Stomach smooth muscle (tissue), 2 donors: Measurements from ENCODE around the gene TXNDC12.
"Not testable (repeated sequence)": the region's sequence is repeated elsewhere in the genome, so short reads cannot be mapped to it uniquely, and the experiment has no call there.

ENCODE experiments used
- H3K27ac ChIP-seq: one replicate; pipeline ENCODE4 v1.7.0; 2013; ENCODE audit warnings: mild to moderate bottlenecking, low read length, inconsistent platforms
- H3K27me3 ChIP-seq, 2 donors: one replicate each; pipeline ENCODE4 v1.7.0; 2013; ENCODE audit warnings: low read length in 2 of 2; ENCODE audit not compliant: insufficient read depth in 2 of 2, control insufficient read depth in 1 of 2
- H3K36me3 ChIP-seq, 2 donors: one replicate each; pipeline ENCODE4 v1.7.0; 2013; ENCODE audit warnings: low read length in 2 of 2; ENCODE audit not compliant: control insufficient read depth in 2 of 2, insufficient read depth in 2 of 2
- H3K4me1 ChIP-seq: one replicate; pipeline ENCODE4 v1.7.0; 2013; ENCODE audit warnings: low read length; ENCODE audit not compliant: control insufficient read depth, insufficient read depth
- H3K4me3 ChIP-seq, 2 donors: one replicate each; pipeline ENCODE4 v1.7.0; 2013; ENCODE audit warnings: low read length in 2 of 2
- H3K9ac ChIP-seq, 2 donors: one replicate each; pipeline ENCODE4 v1.7.0; 2013; ENCODE audit warnings: low read length in 2 of 2, mild to moderate bottlenecking in 1 of 2
- H3K9me3 ChIP-seq, 2 donors: one replicate each; pipeline ENCODE4 v1.7.0; 2013; ENCODE audit warnings: low read length in 2 of 2; ENCODE audit not compliant: control insufficient read depth in 2 of 2
- donor health status: healthy.
- donor health status: Pancreatic carcinoma.

The TXNDC12 gene

DNA sequence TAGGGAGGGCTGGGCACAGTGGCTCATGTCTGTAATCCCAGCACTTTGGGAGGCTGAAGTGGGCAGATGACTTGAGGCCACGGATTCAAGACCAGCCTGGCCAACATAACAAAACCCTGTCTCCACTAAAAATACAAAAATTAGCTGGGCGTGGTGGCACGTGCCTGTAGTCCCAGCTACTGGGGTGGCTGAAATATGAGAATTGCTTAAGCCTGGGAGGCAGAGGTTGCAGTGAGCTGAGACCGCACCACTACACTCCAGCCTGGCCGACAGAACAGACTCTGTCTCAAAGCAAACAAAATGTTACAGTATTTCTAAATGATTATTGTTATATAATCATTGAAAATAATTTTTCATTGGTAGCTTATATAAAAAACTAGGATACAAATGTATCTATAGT, 26.2 kb downstream of the TXNDC12 start:
- H3K36me3 ChIP-seq, H3K9ac ChIP-seq, H3K27me3 ChIP-seq, H3K9me3 ChIP-seq, H3K27ac ChIP-seq, H3K4me3 ChIP-seq: not testable (repeated sequence)
- H3K4me1 ChIP-seq = peaks cover 12% of the 10 kb centered on the region

DNA sequence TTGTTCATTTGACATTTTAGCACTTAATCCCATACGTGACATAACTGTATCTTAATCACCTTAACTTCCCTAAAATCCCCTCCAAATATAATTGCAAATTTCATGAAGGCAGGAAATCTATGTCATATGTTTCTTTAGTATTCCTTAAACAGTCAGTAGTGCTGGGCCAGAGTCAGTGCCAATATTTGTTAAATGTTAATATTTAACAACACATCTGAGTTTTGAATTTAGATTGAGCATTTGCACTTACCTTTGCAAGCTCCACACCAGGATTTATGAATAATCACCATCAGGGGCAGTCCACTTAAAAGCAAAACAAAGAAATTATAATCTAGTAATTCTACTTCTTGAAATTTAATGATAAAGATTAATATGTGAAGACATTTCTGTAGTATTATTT, 26.7 kb downstream of the TXNDC12 start:
- Histone ChIP-seq H3K4me1 (peaks cover 12% of the 10 kb centered on the region), H3K9ac (no peak overlapping the region), H3K9me3 (no peaks in the 10 kb centered on the region), H3K36me3 (peaks cover 7 to 14% of the 10 kb centered on the region in 2 donors), H3K27ac (no peak overlapping the region), H3K27me3 (no peaks in the 10 kb centered on the region), H3K4me3 (no peak overlapping the region)

GRCh38 chr1:52026278-52026677, 28.7 kb downstream of the TXNDC12 start:
- Histone ChIP-seq H3K9me3 (no peaks in the 10 kb centered on the region), H3K27ac (no peak overlapping the region), H3K4me3 (no peak overlapping the region), H3K4me1 (peaks cover under 1% of the 10 kb centered on the region), H3K27me3 (no peaks in the 10 kb centered on the region), H3K9ac (no peak overlapping the region), H3K36me3 (peaks cover 21 to 29% of the 10 kb centered on the region in 2 donors)

DNA sequence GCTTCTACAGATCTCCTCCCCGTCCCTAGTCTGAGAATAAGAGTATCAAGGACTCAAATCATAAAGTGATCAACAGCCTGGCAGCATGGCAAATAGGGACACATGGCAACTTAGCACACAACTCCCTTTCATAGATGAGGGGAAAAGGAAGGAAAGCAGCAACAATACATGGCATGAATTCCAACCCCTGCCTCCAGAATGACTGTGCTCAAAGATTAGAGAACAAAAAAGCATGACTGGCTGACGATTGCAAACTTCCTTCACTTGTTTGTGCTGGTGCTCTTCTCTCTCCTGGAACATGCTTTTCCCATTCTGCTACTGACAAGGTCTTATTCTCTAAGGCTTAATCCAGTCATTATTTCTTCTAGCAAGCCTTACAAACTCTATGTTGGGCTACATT, 32.9 kb downstream of the TXNDC12 start:
- H3K4me3 ChIP-seq = no peak overlapping the region
- H3K27me3 ChIP-seq = no peaks in the 10 kb centered on the region
- H3K4me1 ChIP-seq = no peaks in the 10 kb centered on the region
- peaks cover 29 to 32% of the 10 kb centered on the region in 2 donors for H3K36me3 ChIP-seq
- H3K27ac ChIP-seq = no peak overlapping the region
- no peak overlapping the region for H3K9ac ChIP-seq
- no peaks in the 10 kb centered on the region for H3K9me3 ChIP-seq

DNA sequence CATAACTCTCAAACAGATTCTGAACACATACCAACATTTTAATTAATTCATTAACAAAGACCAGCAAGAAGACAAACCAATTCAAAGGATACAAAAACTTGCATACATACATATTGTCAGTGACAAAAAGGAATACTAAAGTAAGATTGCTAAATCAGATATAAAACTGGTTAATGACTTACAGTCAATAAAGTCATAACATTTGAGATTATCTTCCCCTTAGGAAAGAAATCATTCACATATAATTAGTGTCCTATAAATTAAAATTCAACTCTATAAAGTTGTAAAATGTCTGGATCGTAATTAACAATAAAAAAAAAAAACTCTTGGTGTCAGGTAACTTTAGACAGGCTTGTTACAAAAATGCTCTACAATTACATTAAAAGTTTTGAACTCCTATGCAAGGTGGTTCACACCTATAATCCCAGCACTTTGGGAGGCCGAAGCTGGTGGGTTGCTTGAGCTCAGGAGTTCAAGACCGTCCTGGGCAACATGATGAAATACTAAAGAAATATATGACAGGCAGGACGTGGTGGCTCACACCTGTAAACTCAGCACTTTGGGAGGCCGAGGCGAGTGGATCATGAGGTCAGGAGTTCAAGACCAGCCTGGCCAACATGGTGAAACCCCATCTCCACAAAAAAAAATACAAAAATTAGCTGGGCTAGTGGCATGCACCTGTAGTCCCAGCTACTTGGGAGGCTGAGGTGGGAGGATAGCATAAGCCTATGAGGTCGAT, 46.8 kb downstream of the TXNDC12 start:
- H3K27me3 ChIP-seq = peaks cover 5 to 6% of the 10 kb centered on the region in 2 donors
- no peak overlapping the region for H3K4me3 ChIP-seq
- H3K9ac ChIP-seq = no peak overlapping the region
- H3K9me3 ChIP-seq = no peaks in the 10 kb centered on the region
- H3K36me3 ChIP-seq = no peaks in the 10 kb centered on the region
- no peaks in the 10 kb centered on the region for H3K4me1 ChIP-seq
- H3K27ac ChIP-seq = no peak overlapping the region

DNA sequence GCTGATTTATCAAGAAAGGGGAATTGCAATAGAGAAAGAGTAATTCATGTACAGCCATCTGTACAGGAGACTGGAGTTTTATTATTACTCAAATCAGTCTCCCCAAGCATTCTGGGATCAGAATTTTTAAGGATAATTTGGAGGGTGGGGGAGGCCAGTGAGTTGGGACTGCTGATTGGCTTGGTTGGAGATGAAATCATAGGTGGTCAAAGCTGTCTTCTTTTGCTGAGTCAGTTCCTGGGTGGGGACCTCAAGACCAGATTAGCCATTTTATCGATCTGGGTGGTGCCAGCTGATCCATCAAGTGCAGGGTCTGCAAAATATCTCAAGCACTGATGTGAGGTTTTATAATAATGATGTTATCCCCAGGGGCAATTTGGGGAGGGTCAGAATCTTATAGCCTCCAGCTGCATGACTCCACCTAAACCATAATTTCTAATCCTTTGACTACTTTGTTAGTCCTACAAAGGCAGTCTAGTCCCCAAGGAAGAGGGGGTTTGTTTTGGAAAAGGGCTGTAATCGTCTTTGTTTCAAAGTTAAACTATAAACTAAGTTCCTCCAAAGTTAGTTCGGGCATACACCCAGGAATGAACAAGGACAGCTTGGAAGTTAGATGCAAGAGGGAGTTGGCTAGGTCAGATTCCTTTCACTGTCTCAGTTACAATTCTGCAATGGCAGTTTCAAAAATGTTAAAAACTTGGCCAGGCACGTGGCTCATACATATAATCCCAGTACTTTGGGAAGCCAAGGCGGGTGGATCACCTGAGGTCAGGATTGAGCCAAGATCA, 47.6 kb downstream of the TXNDC12 start:
- no peak overlapping the region for H3K4me3 ChIP-seq
- peaks cover 5 to 6% of the 10 kb centered on the region in 2 donors for H3K27me3 ChIP-seq
- no peaks in the 10 kb centered on the region for H3K36me3 ChIP-seq
- H3K4me1 ChIP-seq = no peaks in the 10 kb centered on the region
- H3K27ac ChIP-seq = no peak overlapping the region
- H3K9me3 ChIP-seq = no peaks in the 10 kb centered on the region
- H3K9ac ChIP-seq = no peak overlapping the region

- not testable (repeated sequence) for H3K27me3 ChIP-seq, H3K36me3 ChIP-seq, H3K4me3 ChIP-seq, H3K4me1 ChIP-seq, H3K9ac ChIP-seq, H3K27ac ChIP-seq, H3K9me3 ChIP-seq
Measured at GRCh38 chr1:52006081-52006553, 48.9 kb downstream of the TXNDC12 start.

- H3K27ac ChIP-seq = not testable (repeated sequence)
Measured at GRCh38 chr1:52005548-52005947, 49.4 kb downstream of the TXNDC12 start.

DNA sequence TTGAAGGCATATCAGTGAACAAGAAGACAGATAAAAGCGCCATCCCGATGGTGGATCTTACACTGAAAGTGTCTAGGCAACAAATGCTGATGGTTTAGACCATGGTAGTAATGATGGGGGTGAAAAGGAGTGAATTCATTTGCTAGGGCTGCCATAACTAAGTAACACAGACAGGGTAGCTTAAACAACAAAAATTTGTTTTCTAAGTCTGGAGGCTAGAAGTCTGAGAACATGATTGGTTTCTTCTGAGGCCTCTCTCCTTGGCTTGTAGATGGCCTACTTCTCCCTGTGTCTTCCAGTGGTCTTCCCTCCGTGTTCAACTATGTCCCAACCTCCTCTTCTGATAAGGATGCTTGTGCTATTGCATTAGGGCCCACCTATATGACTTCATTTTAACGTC, 51.1 kb downstream of the TXNDC12 start:
- H3K9ac ChIP-seq = no peak overlapping the region
- H3K27me3 ChIP-seq = peaks cover 4 to 5% of the 10 kb centered on the region in 2 donors
- no peak overlapping the region for H3K27ac ChIP-seq
- no peaks in the 10 kb centered on the region for H3K36me3 ChIP-seq
- H3K9me3 ChIP-seq = no peaks in the 10 kb centered on the region
- H3K4me1 ChIP-seq = no peaks in the 10 kb centered on the region
- H3K4me3 ChIP-seq = no peak overlapping the region

More at GRCh38 chr1:52005548-52005947, 49.4 kb downstream of the TXNDC12 start:
- not testable (repeated sequence) for H3K36me3 ChIP-seq, H3K9me3 ChIP-seq, H3K4me3 ChIP-seq, H3K9ac ChIP-seq, H3K27me3 ChIP-seq, H3K4me1 ChIP-seq

DNA sequence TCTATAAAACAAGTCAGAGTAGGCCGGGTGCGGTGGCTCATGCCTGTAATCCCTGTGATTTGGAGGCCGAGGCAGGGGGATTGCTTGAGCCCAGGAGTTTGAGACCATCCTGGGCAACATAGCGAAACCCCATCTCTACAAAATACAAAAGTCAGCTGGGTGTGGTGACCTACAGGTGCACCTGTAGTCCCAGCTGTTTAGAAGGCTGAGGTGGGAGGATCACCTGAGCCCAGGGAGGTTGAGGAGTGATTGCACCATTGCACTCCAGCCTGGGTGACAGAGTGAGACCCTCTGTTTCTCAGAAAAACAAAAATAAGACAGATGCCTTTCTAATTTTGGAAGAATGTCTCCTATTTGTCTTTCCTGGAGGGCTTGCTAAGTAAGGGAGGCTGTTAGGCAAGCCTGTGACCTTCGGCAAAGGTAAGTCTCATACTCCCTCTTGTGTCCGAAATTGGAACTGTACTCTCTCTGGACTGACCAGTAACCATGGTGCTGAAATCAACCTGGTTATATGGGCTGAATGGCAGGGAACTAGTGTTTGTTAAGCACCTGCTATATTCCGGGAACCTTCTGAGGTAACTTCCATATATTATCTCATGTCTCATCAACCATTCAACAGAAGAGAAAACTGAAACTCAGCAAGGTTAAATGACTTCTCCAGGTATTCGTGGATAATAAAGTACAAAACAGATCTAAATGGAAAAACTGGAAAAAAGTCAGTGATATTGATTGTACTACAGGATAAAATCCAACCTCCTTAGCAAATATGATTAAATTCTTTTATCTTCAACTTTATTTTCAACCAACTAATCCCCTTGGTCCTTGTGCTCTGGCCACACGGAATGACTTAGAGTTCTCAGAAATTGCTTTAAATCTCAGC, 52.7 kb downstream of the TXNDC12 start:
- H3K27ac ChIP-seq = no peak overlapping the region
- peaks cover 4 to 6% of the 10 kb centered on the region in 2 donors for H3K27me3 ChIP-seq
- no peak overlapping the region for H3K4me3 ChIP-seq
- no peaks in the 10 kb centered on the region for H3K9me3 ChIP-seq
- no peaks in the 10 kb centered on the region for H3K36me3 ChIP-seq
- H3K9ac ChIP-seq = no peak overlapping the region
- no peaks in the 10 kb centered on the region for H3K4me1 ChIP-seq
